SK-N-MC (cell line): ENCODE results near the gene PSD4.

Source experiments
- EZH2 ChIP-seq: fragments of 200-600 bp; sonication (generic); IDR thresholded peaks from one replicate; pipeline ENCODE4 v1.6.1; 2017; ENCODE audit warnings: antibody characterized with exemption
- FOXP2 ChIP-seq: optimal IDR thresholded peaks from 2 replicates; pipeline ENCODE3; 2011; ENCODE audit warnings: mild to moderate bottlenecking, moderate library complexity; ENCODE audit not compliant: insufficient read depth; ENCODE audit errors: extremely low read length, control extremely low read depth
- POLR2AphosphoS5 ChIP-seq: IDR thresholded peaks from 2 replicates; pipeline ENCODE4 v1.6.1; 2012; ENCODE audit warnings: mild to moderate bottlenecking, low read depth, low read length, borderline replicate concordance

DNA sequence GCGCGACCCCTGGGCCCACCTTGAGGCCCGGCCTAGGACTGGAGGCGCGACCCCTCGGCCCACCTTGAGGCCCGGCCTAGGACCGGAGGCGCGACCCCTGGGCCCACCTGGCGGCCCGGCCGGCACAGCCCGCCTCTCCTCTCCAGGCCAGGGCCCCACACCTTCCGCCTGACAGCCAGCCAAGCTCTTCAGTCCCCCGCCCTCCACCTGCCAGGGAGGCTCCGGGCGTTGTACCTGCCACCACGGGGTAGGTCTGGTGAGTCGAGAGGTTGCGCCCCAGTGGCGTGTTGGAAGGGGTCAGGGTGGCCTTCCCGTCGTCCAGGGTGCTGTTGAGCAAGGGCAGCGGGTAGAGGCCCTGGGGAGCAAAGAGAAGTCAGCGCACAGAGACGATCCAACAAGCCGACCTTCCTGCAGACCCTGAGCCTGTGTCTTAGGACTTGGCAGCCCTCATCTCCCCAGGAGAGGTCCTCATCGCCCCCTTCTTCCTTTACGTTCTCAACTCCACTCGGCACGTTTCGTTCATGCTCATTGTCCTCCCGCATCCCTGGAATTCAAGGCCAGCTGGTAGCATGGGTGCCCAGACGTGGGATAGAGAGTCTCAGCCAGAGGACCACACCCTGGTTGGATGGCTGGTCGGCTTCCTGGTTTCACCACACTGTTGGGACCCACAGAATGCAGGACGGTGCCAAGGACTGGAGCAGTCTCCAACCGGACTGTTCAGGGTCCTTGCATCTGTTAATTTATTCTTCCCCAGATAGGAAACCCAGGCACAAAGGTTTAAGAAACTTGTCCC is 62.8 kb downstream of the PSD4 start:
- TF ChIP-seq EZH2 (no peak), POLR2AphosphoS5 (no peak), FOXP2 (no peak)
